DMS79 (cell line): ENCODE data around the gene FAM171A2.
A peak's percentile ranks its signal among the peaks of the same experiment; 100 is the strongest.

Experiments used
- DNase-seq: peaks from one replicate; lab custom pipeline; 2025; lab: John Stamatoyannopoulos, UW

FAM171A2 gene

DNA sequence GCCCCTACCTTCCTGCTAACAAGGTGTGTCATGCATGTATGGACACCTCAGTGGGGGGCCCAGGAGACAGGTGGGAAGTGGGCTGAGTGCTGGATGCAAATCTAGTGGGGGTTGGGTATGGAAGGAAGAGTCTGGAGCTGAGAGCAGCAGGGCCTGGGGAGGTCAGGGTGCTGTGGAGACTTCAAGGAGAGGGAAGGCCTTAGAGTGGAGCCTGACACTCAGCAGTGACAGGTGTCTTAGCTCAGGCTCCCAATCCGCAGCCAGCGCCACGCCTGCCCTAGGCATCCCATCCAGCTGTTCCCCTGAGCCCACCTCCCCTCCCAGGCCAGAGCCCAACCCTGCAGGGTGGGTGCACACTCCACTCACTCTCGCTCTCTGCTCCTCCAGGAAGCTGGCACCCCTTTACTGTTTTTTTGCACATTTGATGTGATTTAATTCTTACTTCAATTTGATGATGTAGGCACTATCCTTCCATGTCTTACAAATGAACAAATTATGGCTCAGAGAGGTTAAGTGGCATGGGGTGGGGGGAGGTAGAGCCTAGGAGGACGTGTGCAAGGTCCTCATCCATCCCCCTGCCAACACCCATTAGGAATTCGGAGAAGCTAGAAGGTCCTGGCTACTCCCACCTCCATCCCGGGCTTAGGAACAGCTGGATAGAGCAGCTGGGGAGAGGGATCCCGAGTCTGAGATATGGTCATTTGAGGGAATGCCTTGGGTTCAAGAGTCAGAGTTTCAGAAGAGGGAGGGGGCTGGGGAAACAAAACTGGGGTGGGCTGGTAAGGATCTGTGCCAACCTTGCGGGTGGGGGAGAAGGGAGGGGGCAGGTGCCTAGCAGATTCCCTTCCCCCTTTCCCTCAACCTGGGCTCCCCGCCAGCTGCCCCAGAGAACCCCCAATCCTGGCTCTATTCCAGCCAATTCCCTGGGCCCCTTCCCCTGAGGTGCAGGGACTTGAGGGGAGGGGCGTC lies 2.1 kb downstream of the FAM171A2 start:
- peak; percentile 20 for DNase-seq

GRCh38 chr17:44360826-44361225 lies 2.8 kb downstream of the FAM171A2 start:
- DNase-seq: no peak

DNA sequence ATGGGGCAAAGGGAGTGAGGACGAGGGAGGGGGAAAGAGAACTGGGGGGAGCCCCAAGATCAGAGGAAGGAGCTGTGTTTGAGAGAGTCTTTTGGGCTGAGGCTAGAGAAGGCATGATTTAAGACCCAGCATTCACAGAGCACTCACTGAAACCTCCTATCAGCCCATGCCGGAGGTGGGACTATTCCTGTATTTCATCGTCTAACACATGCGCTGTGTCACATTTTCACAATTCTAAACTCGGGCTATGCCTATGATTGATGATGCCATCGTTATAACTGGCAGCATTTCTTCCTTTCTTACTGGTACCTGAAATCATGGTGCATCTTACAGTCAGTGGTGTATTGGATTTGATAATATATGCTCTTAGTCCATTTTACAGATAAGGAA lies 3.5 kb downstream of the FAM171A2 start:
- DNase-seq: no peak

DNA sequence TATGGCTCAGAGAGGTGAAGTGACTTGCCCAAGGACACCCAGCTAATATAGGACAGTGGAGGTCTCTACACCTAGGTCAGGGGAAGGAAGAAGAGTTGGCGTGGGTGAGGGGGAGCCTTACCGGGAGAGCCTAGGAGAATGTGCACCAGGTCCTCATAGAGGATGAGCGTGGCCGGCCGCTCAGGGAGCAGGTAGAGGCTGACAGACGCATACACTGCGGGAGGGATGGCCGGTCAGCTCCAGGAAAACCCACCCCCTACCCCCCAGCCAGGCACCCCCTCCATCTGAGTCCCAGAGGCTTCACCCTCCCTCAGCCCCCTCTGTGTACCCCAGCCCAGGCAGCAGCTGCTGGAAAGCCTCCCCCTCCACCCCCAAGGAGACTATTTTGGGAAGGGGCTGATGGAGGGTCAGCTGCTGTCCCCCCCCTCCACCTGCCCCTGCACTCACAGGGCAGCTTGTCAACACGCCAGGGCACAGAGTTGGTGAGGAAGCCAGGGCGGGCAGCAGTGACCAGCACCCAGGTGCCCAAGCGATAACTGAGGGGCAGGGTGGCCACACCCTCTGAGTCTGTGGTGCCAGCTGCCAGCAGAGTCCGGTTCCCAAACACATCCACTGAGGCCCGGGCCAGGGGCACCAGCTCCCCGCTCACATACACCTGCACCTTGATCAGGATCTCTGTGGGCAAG lies 4.1 kb downstream of the FAM171A2 start:
- DNase-seq: no peak

- DNase-seq: no peak
Observed at GRCh38 chr17:44359006-44359405, 4.6 kb downstream of the FAM171A2 start.

GRCh38 chr17:44358066-44358465 lies 5.6 kb downstream of the FAM171A2 start:
- no peak for DNase-seq

GRCh38 chr17:44356241-44356640 lies 7.4 kb downstream of the FAM171A2 start:
- DNase-seq: no peak

DNA sequence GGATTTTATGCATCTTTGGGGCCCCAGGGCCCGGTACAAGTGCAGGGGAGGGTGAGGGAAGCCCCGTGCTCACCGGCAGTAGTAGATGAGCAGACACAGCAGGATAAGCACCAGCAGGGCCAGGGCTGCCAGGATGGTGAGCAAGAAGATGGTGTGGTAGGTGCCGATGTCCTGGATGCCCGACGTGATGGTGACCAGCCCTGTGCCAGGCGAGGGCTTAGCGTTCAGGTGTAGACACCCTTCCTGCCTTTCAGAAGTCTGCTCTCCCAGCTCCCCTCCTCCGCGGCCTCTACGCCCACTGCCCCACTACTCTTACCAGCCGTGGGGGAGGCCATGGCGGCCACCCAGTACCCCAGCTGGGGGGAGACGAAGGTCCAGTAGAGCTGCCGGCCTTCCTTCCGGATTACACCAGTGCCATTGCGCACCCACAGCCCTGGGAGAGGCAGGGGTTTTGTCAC lies 8.0 kb downstream of the FAM171A2 start:
- no peak for DNase-seq

- no peak for DNase-seq
Observed at GRCh38 chr17:44354582-44355561, 8.8 kb downstream of the FAM171A2 start.

DNA sequence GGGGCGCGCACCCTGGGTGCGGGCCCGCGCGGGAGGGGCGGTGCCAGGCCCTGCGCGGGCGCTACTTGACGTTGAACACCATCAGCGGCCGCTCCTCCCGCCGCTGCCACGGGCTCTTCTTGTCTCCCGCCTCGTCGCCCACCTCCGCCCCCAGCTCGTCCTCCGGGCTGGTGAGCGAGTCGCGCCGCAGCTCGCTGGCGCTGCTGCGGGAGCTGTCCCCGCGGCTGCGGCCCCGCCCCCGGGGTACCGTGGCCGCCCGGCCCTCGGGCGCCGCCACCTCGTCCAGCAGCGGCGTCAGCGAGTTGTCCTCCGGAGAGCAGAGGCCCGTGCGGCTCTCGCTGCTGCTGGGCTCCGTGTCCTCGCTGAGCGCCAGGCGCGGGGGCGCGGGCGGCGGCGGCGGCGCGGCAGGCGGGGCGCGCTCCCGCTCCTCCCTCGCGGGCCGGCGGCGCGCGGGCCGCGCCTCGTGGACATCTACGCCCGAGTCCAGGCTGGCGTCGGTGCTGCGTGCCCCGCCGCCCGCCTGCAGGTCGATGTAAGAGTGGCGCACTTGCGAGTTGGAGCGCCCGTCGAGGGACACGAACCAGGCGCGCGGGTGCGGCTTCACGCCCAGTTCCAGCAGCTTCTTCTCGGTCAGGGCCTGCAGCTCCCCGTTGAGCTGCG lies 9.9 kb downstream of the FAM171A2 start:
- DNase-seq: no peak

DNA sequence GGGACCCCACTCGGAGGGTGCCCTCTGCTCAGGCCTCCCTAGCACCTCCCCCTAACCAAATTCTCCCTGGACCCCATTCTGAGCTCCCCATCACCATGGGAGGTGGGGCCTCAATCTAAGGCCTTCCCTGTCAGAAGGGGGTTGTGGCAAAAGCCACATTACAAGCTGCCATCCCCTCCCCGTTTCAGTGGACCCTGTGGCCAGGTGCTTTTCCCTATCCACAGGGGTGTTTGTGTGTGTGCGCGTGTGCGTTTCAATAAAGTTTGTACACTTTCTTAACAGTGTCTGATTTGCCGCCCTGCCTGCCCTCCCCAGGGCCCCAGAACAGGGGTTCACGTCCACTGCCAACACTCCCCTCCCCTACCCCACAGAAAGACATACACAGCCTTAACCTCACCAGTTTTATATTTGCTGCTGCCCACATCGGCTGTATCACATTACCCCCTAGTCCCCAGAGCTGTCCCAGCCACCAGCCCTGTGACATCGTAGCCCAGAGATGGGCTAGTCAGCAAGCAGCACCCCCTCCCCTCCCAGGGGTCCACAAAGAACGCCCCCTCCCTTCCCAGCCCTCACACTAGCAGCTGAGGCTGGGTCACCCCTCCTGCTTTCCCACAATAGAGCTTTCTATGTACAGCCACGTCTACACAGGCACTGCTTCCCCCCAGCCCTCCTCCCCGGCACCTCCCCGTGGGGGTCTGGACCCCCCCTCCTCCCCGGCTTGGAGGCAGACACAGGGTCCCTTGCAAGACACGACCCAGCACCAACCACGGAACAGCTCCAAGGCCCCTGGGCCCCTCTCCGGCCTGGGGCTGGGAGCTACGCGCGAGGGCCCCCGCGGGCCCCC lies 10.6 kb downstream of the FAM171A2 start:
- DNase-seq: no peak

DNA sequence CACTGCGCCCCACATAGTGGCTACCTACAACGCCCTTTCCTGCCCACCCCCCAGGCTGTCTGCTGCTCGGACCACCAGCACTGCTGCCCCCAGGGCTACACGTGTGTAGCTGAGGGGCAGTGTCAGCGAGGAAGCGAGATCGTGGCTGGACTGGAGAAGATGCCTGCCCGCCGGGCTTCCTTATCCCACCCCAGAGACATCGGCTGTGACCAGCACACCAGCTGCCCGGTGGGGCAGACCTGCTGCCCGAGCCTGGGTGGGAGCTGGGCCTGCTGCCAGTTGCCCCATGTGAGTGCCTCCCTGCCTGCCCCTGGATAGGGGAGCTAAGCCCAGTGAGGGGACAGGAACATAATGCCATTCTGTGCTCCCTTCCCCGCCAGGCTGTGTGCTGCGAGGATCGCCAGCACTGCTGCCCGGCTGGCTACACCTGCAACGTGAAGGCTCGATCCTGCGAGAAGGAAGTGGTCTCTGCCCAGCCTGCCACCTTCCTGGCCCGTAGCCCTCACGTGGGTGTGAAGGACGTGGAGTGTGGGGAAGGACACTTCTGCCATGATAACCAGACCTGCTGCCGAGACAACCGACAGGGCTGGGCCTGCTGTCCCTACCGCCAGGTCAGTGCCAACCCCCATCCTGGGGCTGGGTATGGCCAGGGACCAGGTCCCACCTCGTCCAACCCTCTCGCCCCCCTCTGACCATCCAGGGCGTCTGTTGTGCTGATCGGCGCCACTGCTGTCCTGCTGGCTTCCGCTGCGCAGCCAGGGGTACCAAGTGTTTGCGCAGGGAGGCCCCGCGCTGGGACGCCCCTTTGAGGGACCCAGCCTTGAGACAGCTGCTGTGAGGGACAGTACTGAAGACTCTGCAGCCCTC lies 11.5 kb downstream of the FAM171A2 start:
- no peak for DNase-seq

DNA sequence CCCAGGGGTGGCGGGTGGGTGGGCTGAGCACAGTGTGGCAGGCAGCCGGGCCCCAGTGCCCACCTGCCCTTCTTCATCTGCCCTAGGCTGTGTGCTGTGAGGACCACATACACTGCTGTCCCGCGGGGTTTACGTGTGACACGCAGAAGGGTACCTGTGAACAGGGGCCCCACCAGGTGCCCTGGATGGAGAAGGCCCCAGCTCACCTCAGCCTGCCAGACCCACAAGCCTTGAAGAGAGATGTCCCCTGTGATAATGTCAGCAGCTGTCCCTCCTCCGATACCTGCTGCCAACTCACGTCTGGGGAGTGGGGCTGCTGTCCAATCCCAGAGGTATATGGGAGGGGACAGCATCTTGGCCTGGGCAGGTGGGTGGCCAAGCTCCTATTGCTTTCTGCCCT lies 12.2 kb downstream of the FAM171A2 start:
- no peak for DNase-seq

DNA sequence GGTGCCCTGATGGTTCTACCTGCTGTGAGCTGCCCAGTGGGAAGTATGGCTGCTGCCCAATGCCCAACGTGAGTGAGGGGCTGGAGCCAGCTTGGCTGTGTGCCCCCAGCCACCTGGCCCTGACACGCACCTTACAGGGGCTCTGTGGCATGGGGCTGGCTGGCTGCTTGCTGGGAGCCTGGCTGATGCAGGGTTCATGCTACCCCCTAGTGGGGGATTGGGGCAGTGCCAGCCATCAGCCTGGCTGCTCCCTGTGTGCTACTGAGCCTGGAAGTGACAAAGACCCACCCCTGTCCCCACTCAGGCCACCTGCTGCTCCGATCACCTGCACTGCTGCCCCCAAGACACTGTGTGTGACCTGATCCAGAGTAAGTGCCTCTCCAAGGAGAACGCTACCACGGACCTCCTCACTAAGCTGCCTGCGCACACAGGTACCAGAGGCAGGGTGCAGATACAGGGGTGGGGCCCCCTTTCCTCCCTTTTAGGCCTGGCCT lies 12.9 kb downstream of the FAM171A2 start:
- DNase-seq: no peak

DNA sequence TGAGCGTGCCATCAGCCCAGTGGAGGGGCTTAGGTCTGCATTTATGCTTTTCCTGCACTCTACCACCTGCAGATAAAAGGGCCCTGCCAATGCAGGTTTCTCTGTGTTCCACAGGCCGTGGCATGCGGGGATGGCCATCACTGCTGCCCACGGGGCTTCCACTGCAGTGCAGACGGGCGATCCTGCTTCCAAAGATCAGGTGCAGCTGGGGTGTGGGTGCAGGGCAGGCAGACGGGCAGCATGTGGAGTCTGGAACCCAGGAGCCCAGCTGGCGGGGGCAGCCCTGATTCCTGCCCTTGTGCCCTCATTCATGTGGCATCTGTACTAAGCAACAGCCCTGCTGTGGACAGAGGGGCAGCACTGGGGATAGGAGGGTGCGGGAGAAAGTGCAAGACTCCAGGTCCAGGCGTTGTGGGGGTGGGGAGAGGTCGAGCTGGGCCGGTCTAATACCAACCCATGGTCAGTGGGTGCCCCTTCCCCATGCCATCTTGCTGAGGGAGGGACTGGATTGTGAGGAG lies 14.0 kb downstream of the FAM171A2 start:
- DNase-seq: no peak

- DNase-seq: no peak
Observed at GRCh38 chr17:44348988-44349364, 14.7 kb downstream of the FAM171A2 start.

DNA sequence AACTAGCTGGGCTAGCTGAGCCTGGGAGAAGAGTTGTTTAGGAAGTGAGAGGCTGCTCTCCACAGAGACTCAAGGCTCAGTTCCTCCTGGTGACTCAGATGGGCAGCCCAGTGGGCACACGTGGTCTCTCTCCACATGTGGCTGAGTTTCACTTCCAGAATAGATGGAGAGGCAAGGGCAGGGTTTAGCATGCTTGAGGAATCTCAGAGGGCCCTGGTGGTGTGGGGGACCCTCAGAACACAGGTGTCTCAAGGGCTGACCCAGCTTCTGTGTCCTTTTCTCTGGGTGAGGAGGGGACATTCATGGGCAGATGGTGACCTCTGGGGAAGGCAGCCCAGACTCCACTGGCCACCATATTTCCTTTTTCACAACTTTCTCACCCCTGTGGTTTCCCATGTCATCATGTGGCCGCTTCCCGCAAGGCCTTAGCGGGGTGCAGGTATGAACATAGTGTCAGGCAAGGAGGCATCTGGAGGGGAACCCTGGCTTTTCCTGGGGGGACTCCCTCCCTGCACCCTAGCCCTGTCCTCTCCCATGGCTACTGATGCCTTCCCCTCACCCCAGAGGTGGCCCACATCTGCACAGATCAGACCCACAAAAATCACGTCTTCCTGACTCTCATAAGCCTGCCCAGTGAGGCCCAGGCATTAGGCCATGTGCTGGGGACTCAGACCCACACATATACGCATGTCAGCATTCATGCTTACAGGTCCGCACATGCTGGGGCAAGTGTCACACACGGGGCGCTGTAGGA lies 15.2 kb downstream of the FAM171A2 start:
- DNase-seq: no peak
